Activated gamma-delta T cell treated with anti-CD3 and anti-CD28 coated beads, Interleukin-2, amount 50 U/mL, for 16 hours (primary cell): ENCODE results near the gene TGFBR3.
"Not testable (repeated sequence)": the region's sequence is repeated elsewhere in the genome, so short reads cannot be mapped to it uniquely, and the experiment has no call there.

ENCODE experiments used
- DNase-seq: peaks from one replicate; pipeline ENCODE4 v3.0.0-alpha.2; 2020; ENCODE audit warnings: low read depth

Gene TGFBR3

GRCh38 chr1:91847851-91848250 is 38.1 kb downstream of the TGFBR3 start:
- no peak for DNase-seq

GRCh38 chr1:91846639-91847013 is 39.3 kb downstream of the TGFBR3 start:
- no peak for DNase-seq

GRCh38 chr1:91846007-91846638 is 39.8 kb downstream of the TGFBR3 start:
- DNase-seq: no peak

GRCh38 chr1:91844862-91845528 is 41.0 kb downstream of the TGFBR3 start:
- DNase-seq: no peak

- DNase-seq: no peak
Measured at GRCh38 chr1:91843843-91844242, 42.1 kb downstream of the TGFBR3 start.

GRCh38 chr1:91842563-91842962 is 43.4 kb downstream of the TGFBR3 start:
- DNase-seq: no peak

- no peak for DNase-seq
Measured at GRCh38 chr1:91842056-91842455, 43.9 kb downstream of the TGFBR3 start.

- not testable (repeated sequence) for DNase-seq
Measured at GRCh38 chr1:91840276-91840675, 45.7 kb downstream of the TGFBR3 start.

GRCh38 chr1:91836331-91837040 is 49.5 kb downstream of the TGFBR3 start:
- no peak for DNase-seq

- no peak for DNase-seq
Measured at GRCh38 chr1:91835087-91835521, 50.8 kb downstream of the TGFBR3 start.

- not testable (repeated sequence) for DNase-seq
Measured at GRCh38 chr1:91834549-91834948, 51.4 kb downstream of the TGFBR3 start.

- DNase-seq: no peak
Measured at GRCh38 chr1:91833946-91834345, 52.0 kb downstream of the TGFBR3 start.

GRCh38 chr1:91831132-91831930 is 54.6 kb downstream of the TGFBR3 start:
- no peak for DNase-seq

- DNase-seq: no peak
Measured at GRCh38 chr1:91830242-91831131, 55.5 kb downstream of the TGFBR3 start.

GRCh38 chr1:91829293-91830153 is 56.4 kb downstream of the TGFBR3 start:
- no peak for DNase-seq

GRCh38 chr1:91828583-91829281 is 57.2 kb downstream of the TGFBR3 start:
- no peak for DNase-seq

GRCh38 chr1:91827459-91828321 is 58.3 kb downstream of the TGFBR3 start:
- DNase-seq: no peak

- DNase-seq: no peak
Measured at GRCh38 chr1:91827087-91827458, 58.9 kb downstream of the TGFBR3 start.

GRCh38 chr1:91826649-91827048 is 59.3 kb downstream of the TGFBR3 start:
- DNase-seq: no peak
